PFSK-1 (cell line): Measurements from ENCODE around the gene COMMD7.

Source experiments
- FOXP2 ChIP-seq: optimal IDR thresholded peaks from 2 replicates; pipeline ENCODE3; 2011; ENCODE audit warnings: borderline replicate concordance, control low read depth, inconsistent platforms; ENCODE audit not compliant: insufficient read depth; ENCODE audit errors: extremely low read length, extremely low read depth
- POLR2AphosphoS5 ChIP-seq: IDR thresholded peaks from 2 replicates; pipeline ENCODE4 v1.6.1; 2012; ENCODE audit warnings: low read depth, mild to moderate bottlenecking, control low read depth, low read length, moderate library complexity
- SIN3A ChIP-seq: IDR thresholded peaks from 2 replicates; pipeline ENCODE4 v1.6.1; 2012; ENCODE audit warnings: mild to moderate bottlenecking, low read length, moderate library complexity, borderline replicate concordance; ENCODE audit not compliant: insufficient read depth
- TAF1 ChIP-seq: IDR thresholded peaks from 2 replicates; pipeline ENCODE4 v1.6.1; 2012; ENCODE audit warnings: low read length, control low read depth, borderline replicate concordance; ENCODE audit not compliant: insufficient read depth
- TF ChIP-seq, protein P1 (sequence below), 2 experiments: IDR thresholded peaks; 2 replicates each; pipeline versions ENCODE4 v1.6.1 to v1.8.0; 2011 to 2012; ENCODE audit warnings: low read depth in 2 of 2, low read length in 2 of 2, control low read depth in 1 of 2, inconsistent platforms in 1 of 2, mild to moderate bottlenecking in 1 of 2, moderate library complexity in 1 of 2; ENCODE audit not compliant: insufficient read depth in 1 of 2

Gene COMMD7

GRCh38 chr20:32775336-32775991, 32.2 kb upstream of the COMMD7 start:
- no peak for TF ChIP-seq FOXP2
- TF ChIP-seq, protein P1, sequence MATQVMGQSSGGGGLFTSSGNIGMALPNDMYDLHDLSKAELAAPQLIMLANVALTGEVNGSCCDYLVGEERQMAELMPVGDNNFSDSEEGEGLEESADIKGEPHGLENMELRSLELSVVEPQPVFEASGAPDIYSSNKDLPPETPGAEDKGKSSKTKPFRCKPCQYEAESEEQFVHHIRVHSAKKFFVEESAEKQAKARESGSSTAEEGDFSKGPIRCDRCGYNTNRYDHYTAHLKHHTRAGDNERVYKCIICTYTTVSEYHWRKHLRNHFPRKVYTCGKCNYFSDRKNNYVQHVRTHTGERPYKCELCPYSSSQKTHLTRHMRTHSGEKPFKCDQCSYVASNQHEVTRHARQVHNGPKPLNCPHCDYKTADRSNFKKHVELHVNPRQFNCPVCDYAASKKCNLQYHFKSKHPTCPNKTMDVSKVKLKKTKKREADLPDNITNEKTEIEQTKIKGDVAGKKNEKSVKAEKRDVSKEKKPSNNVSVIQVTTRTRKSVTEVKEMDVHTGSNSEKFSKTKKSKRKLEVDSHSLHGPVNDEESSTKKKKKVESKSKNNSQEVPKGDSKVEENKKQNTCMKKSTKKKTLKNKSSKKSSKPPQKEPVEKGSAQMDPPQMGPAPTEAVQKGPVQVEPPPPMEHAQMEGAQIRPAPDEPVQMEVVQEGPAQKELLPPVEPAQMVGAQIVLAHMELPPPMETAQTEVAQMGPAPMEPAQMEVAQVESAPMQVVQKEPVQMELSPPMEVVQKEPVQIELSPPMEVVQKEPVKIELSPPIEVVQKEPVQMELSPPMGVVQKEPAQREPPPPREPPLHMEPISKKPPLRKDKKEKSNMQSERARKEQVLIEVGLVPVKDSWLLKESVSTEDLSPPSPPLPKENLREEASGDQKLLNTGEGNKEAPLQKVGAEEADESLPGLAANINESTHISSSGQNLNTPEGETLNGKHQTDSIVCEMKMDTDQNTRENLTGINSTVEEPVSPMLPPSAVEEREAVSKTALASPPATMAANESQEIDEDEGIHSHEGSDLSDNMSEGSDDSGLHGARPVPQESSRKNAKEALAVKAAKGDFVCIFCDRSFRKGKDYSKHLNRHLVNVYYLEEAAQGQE (IDR thresholded peaks at IDR 0.05; ENCODE audit: insufficient read depth in 1 of 2, low read depth in 2 of 2, low read length in 2 of 2) = no peak

GRCh38 chr20:32773855-32774254, 30.6 kb upstream of the COMMD7 start:
- no peak for TF ChIP-seq POLR2AphosphoS5
- no peak for TF ChIP-seq TAF1
- no peak for TF ChIP-seq SIN3A
- TF ChIP-seq FOXP2 = no peak
- TF ChIP-seq, protein P1 (IDR thresholded peaks at IDR 0.05; ENCODE audit: insufficient read depth in 1 of 2, low read depth in 2 of 2, low read length in 2 of 2) = no peak

DNA sequence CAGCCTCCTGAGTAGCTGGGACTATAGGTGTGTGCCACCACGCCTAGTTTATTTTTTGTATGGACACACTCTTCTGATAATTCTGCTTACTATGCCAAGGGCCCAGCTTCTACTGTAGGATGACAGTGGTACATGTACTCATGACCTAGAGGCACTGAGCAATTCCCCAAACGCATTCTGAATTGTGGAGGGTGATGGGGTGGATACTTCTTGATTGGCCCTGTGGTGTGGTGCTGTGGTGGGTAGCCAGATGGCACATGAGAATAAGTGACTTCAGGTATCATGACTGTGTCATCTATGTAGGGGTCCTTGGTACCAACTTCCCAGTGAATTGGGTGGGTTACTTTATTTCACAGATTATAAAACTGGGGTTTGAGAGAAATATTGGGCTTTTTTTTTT, 30.0 kb upstream of the COMMD7 start:
- TF ChIP-seq FOXP2 = no peak
- no peak for TF ChIP-seq POLR2AphosphoS5
- no peak for TF ChIP-seq TAF1
- no peak for TF ChIP-seq SIN3A
- TF ChIP-seq, protein P1 (IDR thresholded peaks at IDR 0.05; ENCODE audit: insufficient read depth in 1 of 2, low read depth in 2 of 2, low read length in 2 of 2) = no peak

DNA sequence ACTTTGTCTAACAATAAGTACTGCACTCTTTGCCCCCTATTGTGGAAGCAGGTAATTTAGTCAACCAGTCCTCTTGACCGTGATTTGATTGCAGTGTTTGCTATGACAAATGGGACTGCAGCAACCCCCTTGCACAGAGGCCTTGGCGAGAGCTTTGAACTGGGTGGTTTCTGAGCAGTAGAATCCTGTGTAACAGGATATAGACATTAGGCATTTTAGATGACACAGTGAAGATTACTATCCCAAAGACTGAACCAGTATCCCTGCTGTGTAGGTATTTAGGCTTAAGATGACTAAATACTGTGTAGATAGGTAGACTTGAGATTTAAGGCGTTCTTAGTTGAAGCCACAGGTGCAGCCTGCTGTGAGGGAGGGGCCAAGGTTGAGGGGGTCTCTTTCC, 28.8 kb upstream of the COMMD7 start:
- TF ChIP-seq SIN3A = no peak
- no peak for TF ChIP-seq POLR2AphosphoS5
- no peak for TF ChIP-seq TAF1
- TF ChIP-seq, protein P1 (IDR thresholded peaks at IDR 0.05; ENCODE audit: insufficient read depth in 1 of 2, low read depth in 2 of 2, low read length in 2 of 2) = no peak
- TF ChIP-seq FOXP2 = no peak

GRCh38 chr20:32767418-32768198, 24.3 kb upstream of the COMMD7 start:
- TF ChIP-seq TAF1 (no peak), POLR2AphosphoS5 (no peak), SIN3A (no peak), FOXP2 (no peak)
- TF ChIP-seq, protein P1 (IDR thresholded peaks at IDR 0.05; ENCODE audit: insufficient read depth in 1 of 2, low read depth in 2 of 2, low read length in 2 of 2) = no peak
